Fibroblast of the conjunctiva (primary cell): ENCODE results near the gene NTSR2.

Experiments
- DNase-seq: peaks from one replicate; pipeline ENCODE4 v3.0.0-alpha.2; 2010; ENCODE audit warnings: low read depth

The NTSR2 gene

DNA sequence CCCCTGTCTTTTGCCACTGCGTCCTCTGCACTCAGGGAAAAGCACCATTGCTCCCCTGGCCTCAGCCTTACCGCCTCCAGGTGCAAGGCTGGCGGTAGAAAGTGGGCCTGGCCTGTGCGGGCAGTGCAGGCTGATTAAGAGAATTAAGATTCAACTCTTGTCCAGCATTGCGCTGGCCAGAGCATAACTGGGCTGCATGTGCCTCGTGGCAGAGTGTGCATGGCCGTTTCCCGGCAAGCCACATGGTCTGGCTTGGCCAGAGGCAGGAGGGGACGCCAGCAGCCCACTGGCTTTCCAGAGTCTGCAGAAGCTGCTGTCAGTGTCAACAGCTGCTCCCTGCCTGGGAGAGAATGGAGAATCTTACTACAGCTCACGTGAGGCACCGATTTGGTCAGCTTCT, 12.3 kb downstream of the NTSR2 start:
- no peak for DNase-seq

DNA sequence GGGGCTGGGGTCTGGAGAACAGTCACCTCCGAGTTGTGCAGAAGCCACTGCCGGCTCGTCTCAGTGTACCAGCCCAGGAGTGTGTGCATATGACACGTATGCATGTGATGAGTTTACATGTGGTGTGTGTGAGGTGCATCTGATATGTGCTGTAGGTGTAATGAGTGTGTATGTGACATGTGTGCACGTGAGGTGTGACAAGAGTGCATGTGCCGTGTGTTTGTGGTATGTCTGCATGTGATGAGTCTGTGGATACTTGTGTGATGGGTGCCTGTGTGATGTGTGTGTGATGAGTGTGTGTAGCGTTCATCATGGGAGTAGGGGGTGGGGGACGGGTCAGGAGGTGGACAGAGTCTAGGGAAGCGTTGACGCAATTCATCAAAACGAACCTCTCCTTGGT, 12.8 kb downstream of the NTSR2 start:
- no peak for DNase-seq

DNA sequence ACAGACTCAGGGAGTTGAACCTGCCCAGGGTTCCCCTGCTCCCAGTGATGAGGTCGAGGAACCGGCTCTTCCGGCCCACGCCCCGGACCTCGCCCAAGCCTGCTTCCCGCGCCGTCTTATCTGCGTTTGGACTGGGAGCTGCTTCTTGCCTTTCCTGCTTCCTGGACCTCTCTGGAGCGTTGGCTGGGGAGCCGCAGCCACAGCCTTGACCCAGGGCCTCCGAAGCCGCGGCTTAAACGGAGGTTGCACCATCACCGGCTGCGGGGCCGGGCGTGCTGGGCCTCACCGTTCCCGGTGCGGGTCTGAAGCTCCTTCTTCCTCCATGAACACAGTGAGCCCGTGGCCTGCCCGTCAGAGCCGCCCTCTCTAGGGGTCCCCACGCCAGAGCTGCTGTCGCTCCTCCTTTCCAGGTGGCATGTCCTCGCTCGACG, 13.3 kb downstream of the NTSR2 start:
- DNase-seq, result no peak

DNA sequence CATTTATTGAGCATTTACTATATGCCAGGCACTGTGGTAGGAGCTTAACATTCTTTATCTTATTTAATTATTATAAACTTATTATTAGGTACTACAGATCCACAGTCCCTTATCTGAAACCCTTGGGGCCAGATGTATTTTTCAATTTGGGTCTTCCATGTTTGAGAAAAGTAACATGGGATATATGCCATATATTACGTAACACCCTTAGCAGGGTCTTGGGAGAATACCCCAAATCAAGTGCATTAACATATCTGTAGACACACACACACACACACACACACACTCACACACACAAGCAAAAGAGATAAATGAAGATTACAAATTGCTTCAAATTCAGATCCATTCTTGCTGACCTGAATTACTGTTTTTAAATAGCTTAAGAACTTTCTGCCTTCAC, 13.7 kb downstream of the NTSR2 start:
- DNase-seq, result no peak

DNA sequence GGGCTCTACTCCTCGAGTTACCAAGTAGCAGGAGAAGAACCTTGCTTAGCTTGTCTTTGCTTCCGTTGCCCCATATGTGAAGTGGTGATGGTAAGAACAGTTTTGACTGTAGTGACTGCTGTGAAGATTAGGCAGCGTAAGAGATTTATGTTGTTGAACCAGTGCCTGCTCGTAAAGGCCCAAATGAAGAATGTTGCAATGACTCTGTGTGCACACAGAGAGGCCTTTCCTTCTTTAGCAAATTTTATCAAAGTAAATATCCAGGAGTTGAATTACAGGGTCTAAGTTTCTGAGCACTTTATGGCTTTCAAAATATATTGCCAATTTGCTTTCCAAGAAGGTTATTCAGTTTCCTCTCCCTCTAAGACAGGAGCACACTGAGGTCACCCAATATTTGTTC, 14.5 kb downstream of the NTSR2 start:
- no peak for DNase-seq

DNA sequence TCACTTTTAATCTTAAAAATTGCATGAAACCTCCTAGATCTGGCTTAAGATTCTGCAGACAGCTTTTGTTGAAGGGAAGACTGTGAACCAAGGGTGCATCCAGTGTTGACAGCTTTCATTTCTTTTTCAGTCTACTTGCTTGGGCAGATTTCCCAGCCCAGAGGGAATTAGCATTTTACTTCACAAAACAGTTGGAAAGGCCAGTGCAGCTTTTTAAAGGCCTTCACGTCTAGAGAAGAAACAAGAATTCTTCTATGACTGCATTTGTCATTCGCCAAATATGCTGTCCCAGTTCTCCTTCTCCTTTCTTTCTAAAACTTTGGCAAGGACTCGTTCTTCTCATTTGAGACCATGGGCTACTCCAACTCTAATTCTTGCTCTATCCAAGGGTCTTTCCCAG, 17.4 kb downstream of the NTSR2 start:
- DNase-seq, result no peak

DNA sequence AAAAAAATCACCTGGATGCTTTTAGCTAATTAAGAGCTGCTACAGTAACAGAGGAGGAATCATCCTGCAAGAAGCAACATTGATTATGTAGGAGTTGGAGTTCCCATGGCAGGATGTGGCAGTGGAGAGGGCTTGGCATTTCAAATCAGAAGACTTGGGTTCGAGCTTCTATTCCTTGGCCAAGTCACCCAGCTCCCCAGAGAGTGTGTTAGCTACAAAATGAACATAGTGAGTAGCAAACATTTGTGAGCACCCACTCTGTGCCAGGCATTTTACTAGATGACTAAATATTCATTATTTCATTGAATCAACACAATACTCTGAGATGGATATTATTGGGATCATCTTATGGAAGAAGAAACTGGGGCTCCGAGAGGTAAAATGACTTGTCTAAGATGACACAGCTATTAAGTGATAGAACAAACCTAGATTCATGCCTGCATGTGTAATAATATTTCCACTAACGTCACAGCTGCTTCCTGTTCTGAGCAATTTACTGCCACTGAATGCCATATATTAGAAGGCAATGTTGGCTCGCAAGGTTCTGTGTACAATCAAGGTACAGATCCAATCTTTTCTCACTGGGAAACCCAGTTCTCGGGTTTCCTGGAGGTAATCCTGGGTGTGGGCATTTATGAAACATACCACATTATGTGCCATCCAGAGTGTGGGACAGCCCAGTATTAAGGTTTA, 18.0 kb downstream of the NTSR2 start:
- no peak for DNase-seq

DNA sequence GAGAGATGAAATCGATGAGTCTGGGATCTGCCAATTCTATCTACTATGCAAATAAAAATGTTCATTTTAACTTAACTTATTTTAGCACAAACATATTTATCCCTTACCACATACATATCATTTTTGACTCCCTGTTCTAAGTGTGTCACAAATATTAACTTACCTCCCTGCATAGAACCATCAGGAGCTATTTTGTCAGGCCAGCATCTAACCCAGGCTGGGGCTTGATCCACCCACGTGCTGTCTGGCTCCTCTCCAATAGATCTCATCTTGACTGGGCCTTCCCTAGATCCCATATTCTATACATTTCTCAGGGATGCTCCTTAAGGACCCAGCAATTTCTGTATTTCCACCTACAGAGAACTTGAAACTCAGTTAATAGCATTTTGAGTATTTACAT, 20.9 kb downstream of the NTSR2 start:
- DNase-seq, result no peak

DNA sequence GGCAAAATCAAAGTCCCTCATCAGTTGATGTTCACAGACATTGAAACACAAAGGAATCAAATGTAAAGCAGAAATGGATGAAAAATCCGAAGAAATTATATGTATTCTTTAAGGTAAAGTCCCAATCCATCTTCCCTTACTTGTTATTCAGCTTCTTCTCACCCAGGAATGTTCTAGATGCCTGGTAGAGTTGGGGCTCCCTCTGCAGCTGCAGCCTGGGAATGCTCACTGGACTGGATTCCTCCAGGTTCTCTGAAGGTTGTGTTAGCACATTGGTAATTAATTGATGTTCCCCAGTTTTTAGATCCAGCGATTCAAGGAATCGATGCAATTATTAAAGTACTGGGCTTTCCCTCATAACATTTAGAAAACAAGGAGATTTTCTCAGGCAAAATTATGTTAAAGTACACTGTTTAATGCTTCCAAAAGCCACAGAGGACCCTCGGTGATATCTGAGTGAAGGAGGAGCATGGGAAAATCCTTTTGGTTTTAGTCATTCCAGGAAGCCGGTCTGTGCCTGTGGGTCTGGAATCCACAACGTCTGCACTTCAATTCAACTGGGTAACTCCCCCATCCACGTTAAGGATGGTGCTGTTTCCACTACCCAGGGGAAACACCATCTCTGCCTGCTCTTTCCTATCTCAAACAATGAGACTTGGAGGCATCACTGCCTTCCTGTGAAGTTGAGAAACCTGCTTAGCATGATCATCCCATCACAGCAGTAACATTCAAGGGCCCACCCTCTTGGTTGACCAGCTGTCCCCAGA, 22.0 kb downstream of the NTSR2 start:
- DNase-seq, result no peak

DNA sequence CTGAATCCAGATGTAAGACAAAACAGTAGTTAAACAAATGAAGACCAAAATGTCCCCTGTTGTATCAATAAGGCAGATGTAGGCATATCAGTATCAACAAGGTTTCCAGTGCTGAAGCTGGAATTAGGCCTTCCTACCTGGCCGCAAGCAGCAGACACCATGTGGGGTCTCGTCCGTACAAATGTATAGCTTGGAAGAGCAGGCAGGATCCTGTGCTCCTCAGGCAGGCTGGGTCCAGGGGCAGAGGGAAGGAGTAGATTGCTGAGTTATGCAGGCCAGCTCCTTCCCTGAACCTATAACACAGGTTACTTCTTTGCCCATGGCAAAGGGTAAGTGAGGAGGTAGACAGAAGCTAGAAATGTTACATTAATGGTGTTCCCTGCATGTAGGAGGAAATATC, 23.5 kb downstream of the NTSR2 start:
- no peak for DNase-seq

DNA sequence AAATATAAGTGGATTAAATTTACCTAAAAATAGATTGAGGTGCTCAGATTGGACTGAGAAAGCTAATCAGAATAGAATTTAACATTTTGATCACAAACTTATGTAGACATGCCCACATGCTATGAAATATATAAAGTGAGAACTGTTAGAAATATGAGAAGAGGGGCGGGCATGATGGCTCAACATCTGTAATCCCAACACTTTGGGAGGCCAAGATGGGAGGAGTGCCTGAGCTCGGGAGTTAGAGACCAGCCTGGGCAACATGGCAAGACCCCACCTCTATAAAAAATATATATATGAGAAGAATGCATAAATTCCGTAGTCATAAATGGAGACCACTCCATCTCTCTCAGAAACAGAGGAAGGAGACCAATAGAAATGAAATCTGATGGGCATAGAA, 25.7 kb downstream of the NTSR2 start:
- no peak for DNase-seq

DNA sequence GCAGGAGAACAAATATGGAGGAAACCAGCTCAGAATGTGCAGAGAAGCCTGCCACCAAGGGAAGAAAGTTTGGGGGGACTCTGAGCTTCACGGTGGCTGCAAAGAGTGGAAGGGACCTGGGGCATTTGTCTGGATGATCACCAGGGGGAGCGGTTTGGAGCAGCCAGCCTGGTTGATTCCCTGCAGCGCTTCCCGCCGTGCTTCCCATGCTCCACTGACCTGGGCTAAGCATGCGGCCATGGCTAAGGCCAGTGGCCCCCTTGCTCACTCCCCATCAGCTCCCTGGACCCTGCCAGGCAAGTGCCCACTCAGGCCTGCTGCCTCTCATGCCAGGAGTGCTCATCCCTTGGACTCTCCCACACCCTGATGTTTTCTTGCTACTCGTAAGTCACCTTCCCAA, 27.0 kb downstream of the NTSR2 start:
- no peak for DNase-seq

DNA sequence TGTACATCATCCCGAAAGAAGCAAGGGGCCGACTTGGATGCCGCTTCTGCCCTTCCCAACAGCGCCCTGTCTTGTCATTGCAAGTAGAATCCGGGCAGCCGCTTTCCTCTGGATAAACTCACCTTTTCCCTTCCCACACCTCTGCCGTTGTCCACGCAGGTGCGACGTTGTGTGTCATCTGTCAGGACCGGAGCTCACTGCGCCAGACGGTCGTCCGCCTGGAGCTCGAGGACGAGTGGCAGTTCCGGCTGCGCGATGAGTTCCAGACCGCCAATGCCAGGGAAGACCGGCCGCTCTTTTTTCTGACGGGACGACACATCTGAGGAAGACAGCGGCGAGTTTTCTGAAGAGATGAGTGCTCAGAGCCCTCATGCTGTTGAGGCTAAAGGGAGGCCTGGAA, 29.9 kb downstream of the NTSR2 start:
- DNase-seq, result no peak

DNA sequence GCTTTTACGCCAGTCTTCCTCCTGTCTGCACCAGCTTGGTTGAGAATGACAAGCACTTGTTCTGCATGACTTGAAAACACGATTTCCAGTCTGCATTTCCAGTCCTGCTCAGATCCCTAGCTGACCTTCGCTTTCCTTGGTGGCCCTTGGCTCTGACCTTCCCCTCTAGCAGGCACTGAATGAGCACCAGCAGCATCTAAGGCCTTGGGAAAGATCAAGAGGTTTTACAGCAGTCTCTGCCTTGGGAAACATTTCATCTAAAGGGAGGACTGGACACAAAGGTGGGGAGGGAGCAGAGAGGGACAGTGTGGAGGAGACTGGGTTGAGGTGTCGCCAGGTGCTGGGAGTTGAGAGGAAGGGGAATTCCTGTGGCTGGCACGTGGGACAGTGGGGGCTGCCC, 30.5 kb downstream of the NTSR2 start:
- no peak for DNase-seq

DNA sequence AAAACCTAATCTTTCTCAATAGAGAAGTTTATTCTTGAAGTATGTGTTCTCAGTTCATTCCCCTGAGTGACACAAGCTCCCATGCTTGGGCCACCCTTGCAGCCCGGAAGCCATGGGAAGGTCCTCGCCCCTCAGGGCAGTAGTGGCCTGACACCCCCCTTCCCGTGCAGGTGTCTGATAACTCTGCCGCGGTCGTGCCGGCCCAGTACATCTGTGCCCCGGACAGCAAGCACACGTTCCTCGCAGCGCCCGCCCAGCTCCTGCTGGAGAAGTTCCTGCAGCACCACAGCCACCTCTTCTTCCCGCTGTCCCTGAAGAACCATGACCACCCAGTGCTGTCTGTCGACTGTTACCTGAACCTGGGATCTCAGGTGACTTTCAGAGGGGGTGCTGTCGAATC, 32.4 kb downstream of the NTSR2 start:
- DNase-seq, result no peak

DNA sequence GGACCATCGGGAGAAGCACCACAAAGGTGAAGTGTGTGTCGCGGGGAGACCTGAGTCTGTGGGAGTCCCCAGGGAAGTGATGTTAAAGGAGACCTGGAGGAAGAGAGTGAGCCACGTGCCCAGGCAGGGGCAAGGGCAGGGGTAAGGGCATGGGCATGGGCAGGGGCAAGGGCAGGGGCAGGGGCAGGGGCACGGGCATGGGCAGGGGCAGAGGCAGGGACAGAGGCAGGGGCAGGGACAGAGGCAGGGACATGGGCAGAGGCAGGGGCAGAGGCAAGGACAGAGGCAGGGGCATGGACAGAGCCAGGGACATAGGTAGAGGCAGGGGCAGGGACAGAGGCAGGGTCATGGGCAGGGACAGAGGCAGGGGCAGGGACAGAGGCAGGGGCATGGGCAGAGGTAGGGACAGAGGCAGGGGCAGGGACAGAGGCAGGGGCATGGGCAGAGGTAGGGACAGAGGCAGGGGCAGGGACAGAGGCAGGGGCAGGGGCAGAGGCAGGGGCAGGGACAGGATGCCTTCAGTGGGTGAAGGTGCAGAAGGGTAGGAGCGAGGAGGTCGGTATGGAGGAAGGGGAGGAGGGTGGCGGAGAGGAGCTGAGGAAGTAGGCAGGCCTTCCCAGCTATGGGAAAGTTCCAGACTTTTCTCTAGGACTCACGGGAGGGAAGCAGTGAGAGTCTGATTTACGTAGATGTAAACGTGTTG, 33.3 kb downstream of the NTSR2 start:
- DNase-seq, result no peak

DNA sequence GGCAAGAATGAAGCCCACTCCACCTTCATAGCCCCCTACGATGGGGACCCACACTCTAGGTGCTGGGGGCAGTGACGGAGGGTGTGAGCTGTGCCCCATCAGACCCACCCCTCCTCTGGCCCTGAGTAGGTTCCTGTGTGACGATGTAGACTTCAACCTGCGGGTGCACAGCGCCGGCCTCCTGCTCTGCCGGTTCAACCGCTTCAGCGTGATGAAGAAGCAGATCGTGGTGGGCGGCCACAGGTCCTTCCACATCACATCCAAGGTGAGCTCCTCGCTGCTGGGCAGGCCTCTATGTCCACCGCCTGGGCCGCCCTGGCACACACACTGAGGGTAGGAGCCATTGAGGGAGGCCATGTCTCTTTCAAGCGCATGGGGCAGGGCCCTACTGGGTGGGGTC, 34.9 kb downstream of the NTSR2 start:
- DNase-seq, result no peak

DNA sequence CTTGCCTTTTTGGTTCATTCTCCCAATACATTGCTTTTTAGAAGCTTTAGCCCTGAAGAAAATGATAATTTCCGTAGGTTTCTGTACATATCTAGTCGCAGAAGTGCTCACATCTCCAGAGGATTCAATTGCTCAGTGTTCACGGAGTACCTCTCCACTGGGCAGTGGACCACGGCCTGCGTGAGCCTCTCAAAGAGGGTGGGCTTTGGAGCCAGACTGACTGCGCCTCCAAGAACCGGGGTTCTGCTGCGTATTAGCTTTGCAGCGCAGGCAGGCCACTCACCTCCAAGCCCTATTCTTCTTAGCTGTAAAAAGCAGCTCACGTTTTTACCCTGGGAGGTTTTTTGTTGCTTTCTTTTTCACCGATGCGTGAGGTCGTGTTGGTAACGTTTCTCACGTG, 35.4 kb downstream of the NTSR2 start:
- no peak for DNase-seq

DNA sequence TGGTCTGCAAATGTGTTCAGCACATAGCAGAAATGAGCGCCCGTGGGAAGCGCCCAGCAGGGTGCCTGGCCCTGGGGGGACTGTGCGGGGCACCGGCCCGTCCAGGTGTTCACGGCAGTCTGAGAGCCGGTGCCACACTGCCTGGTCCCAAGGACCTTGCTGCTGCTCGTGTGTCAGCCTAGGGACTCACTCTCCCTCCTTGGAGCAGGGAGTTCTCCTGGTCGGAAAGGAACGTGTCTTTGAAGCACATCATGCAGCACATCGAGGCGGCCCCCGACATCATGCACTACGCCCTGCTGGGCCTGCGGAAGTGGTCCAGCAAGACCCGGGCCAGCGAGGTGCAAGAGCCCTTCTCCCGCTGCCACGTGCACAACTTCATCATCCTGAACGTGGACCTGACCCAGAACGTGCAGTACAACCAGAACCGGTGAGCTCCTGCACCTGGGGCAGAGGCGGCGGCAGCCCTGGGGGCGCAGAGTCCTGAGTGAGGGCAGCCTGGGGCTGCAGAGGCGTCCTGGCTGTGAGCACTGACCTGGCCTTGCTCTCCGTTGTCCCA, 36.0 kb downstream of the NTSR2 start:
- no peak for DNase-seq

DNA sequence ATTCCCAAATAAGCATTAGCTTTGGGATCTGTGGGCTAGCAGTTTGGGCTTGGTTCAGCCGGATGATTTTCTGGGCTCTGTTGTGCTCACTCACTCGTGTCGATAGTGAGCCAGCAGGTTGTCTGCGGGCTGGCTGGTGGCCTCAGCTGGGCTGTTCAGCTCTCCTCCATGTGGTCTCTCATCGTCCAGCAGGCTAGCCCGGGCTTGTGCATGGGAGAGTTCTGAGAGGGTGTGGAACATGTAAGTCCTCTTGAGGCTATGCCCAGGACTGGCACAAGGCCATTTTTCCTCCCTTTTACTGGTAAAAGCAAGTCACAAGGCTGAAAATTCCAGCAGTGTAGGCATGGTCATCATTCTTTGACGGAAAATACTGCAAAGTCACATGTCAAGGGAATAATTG, 38.5 kb downstream of the NTSR2 start:
- DNase-seq, result peak; percentile 4

DNA sequence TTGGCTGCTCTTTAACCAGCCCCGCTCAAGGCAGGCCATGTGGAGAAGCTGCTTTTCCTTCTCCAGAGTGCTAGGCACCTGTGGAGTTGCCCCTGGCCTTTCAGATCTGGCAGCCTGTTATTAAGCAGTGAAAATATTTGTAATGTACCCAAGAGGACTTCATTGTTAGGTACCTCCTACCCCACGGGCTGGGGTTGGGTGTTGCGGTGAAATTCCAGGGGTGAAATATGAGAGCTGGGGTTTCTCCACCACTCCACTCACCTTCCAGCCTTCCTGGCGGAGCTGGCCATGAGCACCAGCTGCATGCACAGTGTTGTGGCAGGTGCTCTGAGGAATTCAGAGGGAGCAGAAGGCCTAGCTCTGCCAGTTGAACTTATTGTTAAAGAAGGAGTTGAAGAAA, 39.1 kb downstream of the NTSR2 start:
- DNase-seq, result no peak

DNA sequence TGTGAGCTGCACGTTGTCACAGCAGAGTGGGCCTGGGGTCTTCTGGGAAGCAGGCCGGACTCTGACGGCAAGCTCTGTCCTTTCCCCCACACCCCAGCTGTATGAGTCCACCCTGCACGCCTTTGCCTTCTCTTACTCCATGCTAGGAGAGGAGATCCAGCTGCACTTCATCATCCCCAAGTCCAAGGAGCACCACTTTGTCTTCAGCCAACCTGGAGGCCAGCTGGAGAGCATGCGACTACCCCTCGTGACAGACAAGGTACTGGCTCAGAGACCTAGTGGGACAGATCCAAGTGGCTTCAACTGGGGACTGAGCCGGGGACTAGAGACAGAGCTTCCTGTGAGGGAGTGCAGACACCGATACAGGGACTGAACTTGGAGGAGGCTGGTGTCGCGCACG, 40.1 kb downstream of the NTSR2 start:
- DNase-seq, result no peak

DNA sequence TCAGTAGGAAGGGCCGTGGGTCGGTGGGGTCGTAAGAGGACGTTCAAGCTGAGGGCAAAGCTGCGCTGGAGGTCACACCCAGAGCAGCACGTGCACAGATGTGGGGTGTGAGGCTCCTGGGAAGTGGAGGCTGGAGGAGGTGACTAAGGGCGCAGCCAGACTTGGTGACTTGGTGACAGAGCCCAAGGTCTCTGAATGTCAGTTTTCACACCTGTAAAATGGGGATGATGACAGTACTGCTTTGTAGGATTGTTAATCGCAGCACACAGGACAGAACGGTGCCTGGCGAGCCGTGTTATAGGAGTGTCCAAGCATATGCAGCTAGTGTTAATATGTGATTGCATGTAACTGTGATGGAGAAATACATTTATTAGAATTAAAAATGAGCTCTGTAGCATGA, 40.8 kb downstream of the NTSR2 start:
- no peak for DNase-seq
